IPS-18a (cell line): Measurements from ENCODE around the gene ATG7.

ENCODE experiments used
- H3K27ac ChIP-seq: one replicate; pipeline ENCODE4 v1.5.1; 2013; ENCODE audit warnings: low read length
- H3K27me3 ChIP-seq: one replicate; pipeline ENCODE4 v1.6.1; 2013; ENCODE audit warnings: mild to moderate bottlenecking, low read length; ENCODE audit not compliant: control insufficient read depth, insufficient read depth
- H3K36me3 ChIP-seq: one replicate; pipeline ENCODE4 v1.6.1; 2013; ENCODE audit warnings: low read depth, low read length; ENCODE audit not compliant: control insufficient read depth
- H3K4me1 ChIP-seq: one replicate; pipeline ENCODE4 v1.6.1; 2013; ENCODE audit warnings: low read depth, low read length; ENCODE audit not compliant: control insufficient read depth
- H3K4me3 ChIP-seq: one replicate; pipeline ENCODE4 v1.5.1; 2013; ENCODE audit warnings: low read length
- H3K9ac ChIP-seq: one replicate; pipeline ENCODE4 v1.6.1; 2013; ENCODE audit warnings: mild to moderate bottlenecking, low read length, moderate library complexity
- H3K9me3 ChIP-seq: one replicate; pipeline ENCODE4 v1.6.1; 2013; ENCODE audit warnings: low read depth, low read length; ENCODE audit not compliant: control insufficient read depth

ATG7 gene

GRCh38 chr3:11305509-11305908, 33.3 kb downstream of the ATG7 start:
- Histone ChIP-seq H3K27me3 (no peaks in the 10 kb centered on the region), H3K4me3 (no peak overlapping the region), H3K4me1 (no peaks in the 10 kb centered on the region), H3K36me3 (peaks cover 8% of the 10 kb centered on the region), H3K9ac (no peak overlapping the region), H3K9me3 (no peaks in the 10 kb centered on the region), H3K27ac (no peak overlapping the region)

- H3K4me3 ChIP-seq, result no peak overlapping the region
- no peaks in the 10 kb centered on the region for H3K27me3 ChIP-seq
- no peak overlapping the region for H3K9ac ChIP-seq
- H3K4me1 ChIP-seq, result no peaks in the 10 kb centered on the region
- H3K9me3 ChIP-seq, result no peaks in the 10 kb centered on the region
- no peak overlapping the region for H3K27ac ChIP-seq
- H3K36me3 ChIP-seq, result peaks cover 13% of the 10 kb centered on the region
These were observed 34.8 kb downstream of the ATG7 start for GRCh38 chr3:11306817-11307589.

GRCh38 chr3:11307830-11308432, 35.7 kb downstream of the ATG7 start:
- Histone ChIP-seq H3K4me3 (no peak overlapping the region), H3K27me3 (no peaks in the 10 kb centered on the region), H3K9me3 (no peaks in the 10 kb centered on the region), H3K27ac (no peak overlapping the region), H3K9ac (no peak overlapping the region), H3K4me1 (no peaks in the 10 kb centered on the region), H3K36me3 (peaks cover 13% of the 10 kb centered on the region)

- Histone ChIP-seq H3K4me1 (no peaks in the 10 kb centered on the region), H3K4me3 (no peak overlapping the region), H3K27ac (no peak overlapping the region), H3K9ac (no peak overlapping the region), H3K27me3 (no peaks in the 10 kb centered on the region), H3K9me3 (no peaks in the 10 kb centered on the region), H3K36me3 (peaks cover 13% of the 10 kb centered on the region)
These were observed 38.1 kb downstream of the ATG7 start for GRCh38 chr3:11310258-11310657.

GRCh38 chr3:11312166-11312565, 40.0 kb downstream of the ATG7 start:
- Histone ChIP-seq H3K36me3 (peaks cover 19% of the 10 kb centered on the region), H3K27me3 (no peaks in the 10 kb centered on the region), H3K27ac (no peak overlapping the region), H3K4me3 (no peak overlapping the region), H3K9me3 (no peaks in the 10 kb centered on the region), H3K4me1 (no peaks in the 10 kb centered on the region), H3K9ac (no peak overlapping the region)

GRCh38 chr3:11317300-11317699, 45.1 kb downstream of the ATG7 start:
- H3K36me3 ChIP-seq, result peaks cover 6% of the 10 kb centered on the region
- H3K4me1 ChIP-seq, result no peaks in the 10 kb centered on the region
- no peak overlapping the region for H3K27ac ChIP-seq
- no peaks in the 10 kb centered on the region for H3K27me3 ChIP-seq
- no peak overlapping the region for H3K4me3 ChIP-seq
- no peaks in the 10 kb centered on the region for H3K9me3 ChIP-seq
- no peak overlapping the region for H3K9ac ChIP-seq

- H3K27ac ChIP-seq, result no peak overlapping the region
- no peak overlapping the region for H3K9ac ChIP-seq
- no peaks in the 10 kb centered on the region for H3K36me3 ChIP-seq
- H3K4me1 ChIP-seq, result no peaks in the 10 kb centered on the region
- no peak overlapping the region for H3K4me3 ChIP-seq
- H3K27me3 ChIP-seq, result no peaks in the 10 kb centered on the region
- no peaks in the 10 kb centered on the region for H3K9me3 ChIP-seq
These were observed 50.7 kb downstream of the ATG7 start for GRCh38 chr3:11322931-11323330.

- Histone ChIP-seq H3K4me1 (no peaks in the 10 kb centered on the region), H3K9me3 (no peaks in the 10 kb centered on the region), H3K4me3 (no peak overlapping the region), H3K36me3 (no peaks in the 10 kb centered on the region), H3K27ac (no peak overlapping the region), H3K9ac (no peak overlapping the region), H3K27me3 (no peaks in the 10 kb centered on the region)
These were observed 51.6 kb downstream of the ATG7 start for GRCh38 chr3:11323813-11324212.

- Histone ChIP-seq H3K27me3 (no peaks in the 10 kb centered on the region), H3K36me3 (no peaks in the 10 kb centered on the region), H3K27ac (no peak overlapping the region), H3K9ac (no peak overlapping the region), H3K4me3 (no peak overlapping the region), H3K9me3 (no peaks in the 10 kb centered on the region), H3K4me1 (no peaks in the 10 kb centered on the region)
These were observed 55.4 kb downstream of the ATG7 start for GRCh38 chr3:11327619-11328018.

- no peaks in the 10 kb centered on the region for H3K27me3 ChIP-seq
- no peaks in the 10 kb centered on the region for H3K4me1 ChIP-seq
- H3K36me3 ChIP-seq, result no peaks in the 10 kb centered on the region
- H3K9ac ChIP-seq, result no peak overlapping the region
- no peak overlapping the region for H3K4me3 ChIP-seq
- H3K27ac ChIP-seq, result no peak overlapping the region
- H3K9me3 ChIP-seq, result no peaks in the 10 kb centered on the region
These were observed 56.2 kb downstream of the ATG7 start for GRCh38 chr3:11328196-11328945.

- Histone ChIP-seq H3K9me3 (no peaks in the 10 kb centered on the region), H3K27me3 (no peaks in the 10 kb centered on the region), H3K4me3 (no peak overlapping the region)
These were observed 57.6 kb downstream of the ATG7 start for GRCh38 chr3:11329777-11330176.

More at GRCh38 chr3:11329777-11330176, 57.6 kb downstream of the ATG7 start:
- no peaks in the 10 kb centered on the region for H3K4me1 ChIP-seq
- no peak overlapping the region for H3K27ac ChIP-seq
- no peaks in the 10 kb centered on the region for H3K36me3 ChIP-seq
- H3K9ac ChIP-seq, result no peak overlapping the region
